ENCODE results near the gene KPNA3.

DNA sequence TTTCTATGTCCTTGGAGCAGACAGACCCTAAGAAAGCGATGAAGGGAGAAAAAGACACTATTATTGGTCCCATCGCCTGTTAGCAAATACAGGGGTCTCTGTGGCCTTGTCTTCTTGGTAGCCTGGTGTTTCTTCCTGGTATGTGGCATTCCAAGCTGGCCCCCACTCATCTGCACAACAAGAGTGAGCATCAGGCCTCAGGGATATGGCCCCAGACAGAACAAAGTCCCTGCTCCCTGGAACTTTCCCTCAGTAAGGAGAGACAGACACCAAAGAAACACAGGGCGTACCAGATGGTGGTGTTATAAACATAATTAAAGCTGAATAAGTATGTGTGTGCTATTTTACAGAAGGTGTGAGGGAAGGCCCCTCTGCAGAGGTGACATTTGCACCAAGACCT lies 48.2 kb upstream of the KPNA3 start:
- TF ChIP-seq, protein P1, sequence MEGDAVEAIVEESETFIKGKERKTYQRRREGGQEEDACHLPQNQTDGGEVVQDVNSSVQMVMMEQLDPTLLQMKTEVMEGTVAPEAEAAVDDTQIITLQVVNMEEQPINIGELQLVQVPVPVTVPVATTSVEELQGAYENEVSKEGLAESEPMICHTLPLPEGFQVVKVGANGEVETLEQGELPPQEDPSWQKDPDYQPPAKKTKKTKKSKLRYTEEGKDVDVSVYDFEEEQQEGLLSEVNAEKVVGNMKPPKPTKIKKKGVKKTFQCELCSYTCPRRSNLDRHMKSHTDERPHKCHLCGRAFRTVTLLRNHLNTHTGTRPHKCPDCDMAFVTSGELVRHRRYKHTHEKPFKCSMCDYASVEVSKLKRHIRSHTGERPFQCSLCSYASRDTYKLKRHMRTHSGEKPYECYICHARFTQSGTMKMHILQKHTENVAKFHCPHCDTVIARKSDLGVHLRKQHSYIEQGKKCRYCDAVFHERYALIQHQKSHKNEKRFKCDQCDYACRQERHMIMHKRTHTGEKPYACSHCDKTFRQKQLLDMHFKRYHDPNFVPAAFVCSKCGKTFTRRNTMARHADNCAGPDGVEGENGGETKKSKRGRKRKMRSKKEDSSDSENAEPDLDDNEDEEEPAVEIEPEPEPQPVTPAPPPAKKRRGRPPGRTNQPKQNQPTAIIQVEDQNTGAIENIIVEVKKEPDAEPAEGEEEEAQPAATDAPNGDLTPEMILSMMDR (IDR thresholded peaks at IDR 0.05), result no peak
- no peak for TF ChIP-seq POLR2A (IDR thresholded peaks at IDR 0.05)
